HG02623 (cell line): Measurements from ENCODE around the gene CD93.

Source experiments
- ATAC-seq: cut with Tn5 transposase; IDR thresholded peaks from one replicate; pipeline ENCODE4 v1.9.1; 2021; ENCODE audit warnings: moderate library complexity; ENCODE audit not compliant: unreplicated experiment

Gene CD93

DNA sequence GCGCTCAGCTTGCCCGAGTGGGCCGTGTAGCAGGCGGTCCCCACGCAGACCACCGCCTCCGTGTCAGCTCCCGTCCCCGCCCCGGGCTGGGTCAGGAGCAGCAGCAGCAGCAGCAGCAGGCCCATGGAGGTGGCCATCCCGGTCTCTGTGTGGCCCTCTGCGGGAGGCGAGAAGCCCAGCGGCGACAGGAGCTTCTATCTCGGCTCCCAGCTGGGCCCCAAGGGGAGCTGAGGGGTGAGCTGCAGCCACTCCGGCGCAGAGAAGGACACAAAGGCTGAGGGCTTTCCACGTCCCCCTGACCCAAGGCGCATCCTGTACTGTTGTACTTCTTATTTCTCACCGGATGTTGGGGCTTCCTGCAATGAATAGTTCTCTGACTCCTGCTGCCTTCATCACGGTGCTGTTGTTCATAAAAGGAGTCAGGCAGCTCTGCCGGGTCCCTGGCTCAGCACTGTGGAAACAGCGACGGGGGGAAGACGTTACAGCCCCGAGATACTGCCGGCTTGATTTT, at the start of gene CD93:
TSS of gene CD93 (minus strand) at position 269 of the 511 bp plus-strand sequence. CDS start at position 137, 132 bp downstream.
- ATAC-seq, result no peak

DNA sequence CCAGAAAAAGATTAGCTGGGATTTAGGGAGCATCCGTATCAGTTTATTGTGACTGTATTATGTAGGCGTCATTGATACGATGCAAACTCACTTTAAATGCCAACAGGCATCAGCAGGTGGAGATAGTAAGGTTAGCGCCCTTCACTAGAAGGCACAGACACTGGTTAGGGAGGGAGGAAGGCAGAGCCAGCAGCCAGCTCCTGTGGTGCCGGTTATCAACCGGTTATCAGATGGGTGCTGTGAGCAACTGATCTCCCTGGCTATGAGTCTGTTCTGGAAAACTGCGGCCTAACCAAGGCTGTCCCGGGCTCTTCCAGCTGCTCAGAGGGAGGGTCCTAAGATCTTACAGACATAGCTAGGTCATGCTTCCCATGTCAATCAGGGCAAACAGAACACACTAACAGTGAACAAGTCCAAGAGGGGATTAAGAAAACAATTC, 47.5 kb upstream of the CD93 start:
- no peak for ATAC-seq

DNA sequence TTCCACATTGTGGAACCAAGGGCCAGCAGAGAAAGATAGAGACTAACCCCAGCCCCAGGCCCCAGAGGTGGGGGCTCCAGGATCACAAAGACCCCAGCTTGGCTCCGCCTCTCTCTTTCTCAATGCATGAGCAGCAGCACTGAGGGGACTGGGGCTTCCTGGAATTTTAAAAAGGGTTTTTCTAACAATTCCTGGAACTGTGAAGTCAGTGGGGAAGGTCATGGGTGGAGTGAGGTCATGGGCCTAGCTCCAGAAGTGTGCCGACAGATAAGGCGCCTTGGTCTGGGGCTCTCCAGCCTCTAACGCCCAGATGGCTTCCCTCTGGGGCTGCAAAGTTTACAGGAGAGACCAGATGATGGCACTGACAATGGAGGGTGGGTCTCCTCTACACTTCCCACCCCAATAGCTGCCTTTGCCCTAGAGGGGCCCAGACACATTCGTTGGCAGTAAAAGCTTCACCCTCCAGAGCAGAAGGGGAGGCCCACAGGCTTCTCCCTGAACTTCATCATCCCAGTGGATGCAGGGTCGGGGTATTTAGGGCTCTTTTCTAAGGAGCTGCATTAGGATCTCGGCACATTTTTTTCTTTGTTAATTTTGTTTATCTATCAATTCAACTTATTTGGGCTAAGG, 46.9 kb upstream of the CD93 start:
- no peak for ATAC-seq

GRCh38 chr20:23132293-23132929, 46.3 kb upstream of the CD93 start:
- ATAC-seq, result no peak

- ATAC-seq, result no peak
These were observed 45.6 kb upstream of the CD93 start for GRCh38 chr20:23131766-23132165.

DNA sequence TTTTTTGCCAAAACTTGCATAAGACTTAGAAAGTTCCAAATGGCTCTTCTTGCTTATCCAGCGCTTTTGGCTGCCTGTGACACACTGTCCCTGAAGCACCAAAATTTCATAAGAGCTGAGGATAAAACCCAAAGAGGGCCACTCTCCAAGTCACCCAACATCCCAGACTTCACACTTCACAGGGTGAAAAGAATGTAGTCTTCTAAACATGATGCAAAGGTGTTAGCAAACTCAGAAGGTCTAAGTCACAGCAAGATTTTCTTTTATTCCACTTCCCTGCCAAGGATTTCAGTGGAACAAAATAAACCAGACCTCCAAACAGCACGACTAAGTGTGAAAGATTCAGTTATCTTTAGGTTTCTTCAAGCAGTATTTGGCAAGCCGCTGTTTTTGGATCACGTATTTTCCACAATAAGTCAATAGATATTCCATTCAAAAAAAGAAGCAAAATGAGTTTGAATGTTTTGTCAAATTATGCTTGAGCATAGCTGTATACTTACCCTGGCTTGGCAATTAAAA, 44.6 kb upstream of the CD93 start:
- no peak for ATAC-seq

GRCh38 chr20:23129891-23130621, 43.9 kb upstream of the CD93 start:
- ATAC-seq, result no peak

- no peak for ATAC-seq
These were observed 43.1 kb upstream of the CD93 start for GRCh38 chr20:23129266-23129665.

DNA sequence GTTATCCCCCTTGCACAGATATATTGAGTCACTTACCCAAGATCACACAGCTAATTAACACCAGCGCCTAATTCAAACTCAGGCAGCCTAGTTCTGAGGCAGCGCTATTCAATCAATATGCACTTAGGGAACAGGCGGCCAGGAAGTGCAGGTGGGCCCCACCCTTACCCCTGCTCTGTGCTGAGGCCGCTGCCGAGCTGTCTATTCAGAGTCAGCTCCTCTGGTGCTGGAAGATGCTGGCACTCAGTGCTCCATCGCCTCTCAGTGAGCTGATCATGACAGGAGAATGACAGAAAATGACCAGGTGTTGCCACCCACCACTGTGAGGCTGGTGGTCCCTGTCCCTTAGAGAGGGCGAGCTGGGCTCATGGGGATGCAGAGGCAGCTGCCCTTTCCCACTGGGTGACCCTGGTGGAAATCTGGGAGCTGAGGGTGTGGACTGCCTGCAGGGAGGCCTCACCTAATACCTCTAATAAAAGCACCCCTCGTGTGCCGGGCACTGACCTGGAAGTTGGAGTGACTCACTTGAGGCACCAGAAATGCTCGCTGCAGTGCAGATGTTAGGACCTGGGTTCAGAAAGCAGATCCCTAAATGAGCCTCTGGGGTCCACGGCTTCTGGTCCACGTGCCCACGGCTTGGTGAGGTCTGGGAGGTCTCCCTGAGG, 42.5 kb upstream of the CD93 start:
- no peak for ATAC-seq

DNA sequence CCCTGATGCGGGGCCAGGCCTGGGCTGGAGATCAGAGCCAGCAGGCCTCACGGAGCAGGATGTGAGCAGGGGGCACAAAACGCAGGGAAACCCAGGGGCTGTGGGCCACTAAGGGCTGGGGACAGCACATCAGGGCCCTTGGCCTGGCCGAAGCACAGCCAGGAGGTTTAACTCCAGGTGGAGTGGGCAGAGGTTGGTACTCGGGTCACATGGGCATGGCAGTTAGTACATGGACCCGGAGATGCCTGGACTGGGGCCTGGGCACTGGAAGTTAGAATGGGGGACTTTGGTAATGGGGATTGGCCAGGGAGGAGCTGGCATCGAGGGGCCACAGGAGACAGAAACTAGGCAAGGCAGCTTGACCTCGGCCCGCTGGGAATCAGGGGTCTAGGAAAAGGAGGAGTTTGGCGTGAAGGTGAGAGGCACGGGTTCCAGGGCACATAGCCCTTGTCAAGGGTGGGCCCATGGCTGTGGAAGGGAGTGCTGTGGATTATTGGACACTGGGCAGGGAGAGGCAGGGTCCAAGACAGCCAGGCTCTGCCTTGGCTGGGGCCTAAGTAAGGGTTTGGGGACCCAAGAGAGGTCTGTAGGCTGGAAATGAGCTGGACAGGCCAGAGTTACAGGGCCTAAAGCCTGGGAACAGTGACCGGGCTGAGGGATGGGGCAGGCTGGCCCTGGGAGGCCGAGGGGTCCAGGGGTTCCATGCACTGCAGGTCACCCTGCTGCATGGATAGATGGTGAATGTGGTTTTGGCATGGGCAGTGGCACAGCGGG, 41.6 kb upstream of the CD93 start:
- no peak for ATAC-seq

- no peak for ATAC-seq
These were observed 40.3 kb upstream of the CD93 start for GRCh38 chr20:23126281-23127061.

DNA sequence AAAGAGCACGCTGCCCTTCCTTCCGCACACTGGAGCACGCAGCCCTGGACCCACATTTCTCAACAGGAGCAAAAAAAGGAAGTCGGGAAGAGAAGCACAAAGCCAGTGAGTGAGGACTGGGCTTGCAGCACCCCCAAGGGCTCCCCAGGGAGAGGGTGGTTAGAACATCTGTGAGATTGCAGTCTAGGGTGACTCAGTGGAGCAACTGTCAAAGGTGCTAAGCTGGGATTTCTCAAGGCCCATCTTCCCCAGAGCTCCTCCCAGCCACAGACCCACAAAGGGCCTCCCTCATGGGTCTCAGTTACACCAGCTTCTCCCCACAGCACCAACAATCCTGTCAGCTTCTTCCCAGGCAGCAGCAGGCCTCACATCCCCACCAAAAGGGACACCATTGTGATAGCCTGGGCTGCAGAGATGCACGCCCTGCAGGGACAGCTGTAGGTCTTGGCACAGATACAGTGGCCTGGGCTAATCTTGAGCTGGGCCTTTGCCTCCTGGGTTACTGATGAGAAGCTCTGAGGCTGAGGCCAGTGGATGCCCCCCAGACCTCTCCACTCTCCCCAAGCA, 39.6 kb upstream of the CD93 start:
- no peak for ATAC-seq

DNA sequence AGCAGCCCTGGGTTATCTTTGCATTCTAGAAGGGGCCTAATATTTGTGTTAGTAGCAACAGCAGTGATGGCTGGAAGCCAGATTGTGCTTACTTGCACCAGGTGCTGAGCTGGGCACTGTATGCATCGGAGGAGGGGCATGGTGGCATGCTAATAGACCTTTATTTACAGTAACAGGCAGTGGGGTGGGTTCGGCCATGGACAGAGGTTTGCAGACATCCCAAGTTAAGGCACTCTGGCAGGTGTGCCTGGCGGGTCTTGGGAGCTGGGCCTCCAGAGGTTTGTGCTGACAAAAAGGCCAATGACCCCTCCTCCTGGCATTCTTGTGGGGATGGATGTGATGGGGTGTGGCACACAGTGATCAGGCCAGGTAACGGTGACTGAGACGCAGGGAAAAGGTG, 39.0 kb upstream of the CD93 start:
- no peak for ATAC-seq

- no peak for ATAC-seq
These were observed 37.8 kb upstream of the CD93 start for GRCh38 chr20:23123886-23124285.

GRCh38 chr20:23122796-23123655, 36.9 kb upstream of the CD93 start:
- no peak for ATAC-seq

DNA sequence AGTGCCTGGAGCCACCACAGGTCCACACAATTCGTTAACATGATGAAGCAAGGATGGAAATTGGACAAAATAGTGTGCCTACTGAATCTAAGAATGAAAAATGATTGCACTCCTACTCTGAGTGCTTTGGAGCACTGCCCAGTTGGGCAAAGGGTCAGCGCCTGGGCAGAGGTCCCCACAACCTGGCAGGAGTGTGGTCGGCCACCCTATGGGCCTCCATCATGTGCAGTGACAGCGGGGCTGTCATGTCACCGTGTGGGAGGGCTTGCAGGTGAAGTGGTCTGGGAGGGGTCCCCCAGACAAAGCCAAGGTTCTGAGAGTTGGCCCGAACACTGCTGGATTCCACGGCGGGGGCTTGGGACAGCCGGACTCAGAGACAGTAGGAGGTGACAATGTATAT, 36.2 kb upstream of the CD93 start:
- no peak for ATAC-seq

DNA sequence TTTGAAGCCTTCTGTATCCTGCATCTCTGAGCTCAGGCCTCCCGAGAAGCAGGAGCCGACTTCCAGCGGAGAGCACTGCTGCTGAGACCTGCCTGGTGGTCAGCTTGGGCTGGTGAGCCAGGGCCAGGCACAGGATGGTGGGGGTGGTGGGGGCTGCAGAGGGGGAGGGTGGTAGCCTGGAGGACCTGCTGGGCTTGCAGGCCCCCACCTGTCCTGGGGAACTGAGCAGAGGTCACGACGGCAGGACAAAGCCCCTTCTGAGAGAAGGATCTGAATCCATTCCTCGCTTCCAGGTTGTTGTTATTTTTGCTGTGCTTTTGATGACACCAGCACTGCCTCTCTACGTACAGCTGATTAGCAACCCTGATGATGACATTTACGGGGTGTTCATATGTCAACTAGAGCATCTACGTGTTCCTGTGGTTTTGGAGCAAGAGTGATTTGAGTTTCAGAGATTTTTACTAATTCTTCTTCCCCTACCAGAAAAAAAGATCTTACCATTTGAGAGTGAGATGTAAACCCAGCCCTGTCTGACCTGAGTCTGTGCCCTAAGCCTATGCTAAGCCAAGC, 35.7 kb upstream of the CD93 start:
- ATAC-seq, result no peak
